Middle frontal gyrus (tissue), 1 donor: ENCODE data around the gene STRA8.

Experiments
- DNase-seq: peaks from one replicate; pipeline ENCODE4 v3.0.0-alpha.2; 2015; ENCODE audit warnings: low spot score; ENCODE audit errors: extremely low spot score

Gene STRA8

DNA sequence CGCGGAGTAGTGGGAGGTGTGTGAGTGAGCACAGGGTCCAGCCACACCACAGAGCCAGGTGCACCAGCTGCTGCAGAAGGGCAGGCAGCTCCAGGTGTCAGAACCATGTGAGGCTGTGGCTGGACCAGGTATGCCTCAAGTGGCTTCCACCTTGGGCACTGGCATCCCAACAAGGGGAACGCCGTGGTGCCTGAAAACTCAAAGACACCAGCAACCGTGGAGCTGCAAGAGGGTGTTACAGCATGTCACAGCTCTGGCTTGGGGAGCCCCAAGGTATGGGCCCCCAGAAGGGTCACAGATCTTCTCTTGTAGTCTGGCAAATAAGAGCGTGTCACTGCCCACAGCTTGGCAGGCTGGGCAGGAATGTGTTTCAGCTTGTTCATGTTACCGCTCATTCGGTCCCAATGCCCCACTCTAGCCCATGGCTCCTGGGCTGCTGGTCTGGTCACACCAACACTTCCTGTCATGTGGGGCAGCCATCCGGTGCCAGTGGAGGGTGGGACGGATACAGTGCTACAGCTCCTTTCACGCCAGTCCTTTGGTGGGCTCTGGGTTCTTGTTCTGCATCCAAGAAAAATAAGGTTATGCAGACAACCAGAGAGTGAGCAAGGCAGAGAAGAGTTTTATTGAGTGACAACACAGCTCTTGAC lies 29.8 kb downstream of the STRA8 start:
- no peak for DNase-seq

DNA sequence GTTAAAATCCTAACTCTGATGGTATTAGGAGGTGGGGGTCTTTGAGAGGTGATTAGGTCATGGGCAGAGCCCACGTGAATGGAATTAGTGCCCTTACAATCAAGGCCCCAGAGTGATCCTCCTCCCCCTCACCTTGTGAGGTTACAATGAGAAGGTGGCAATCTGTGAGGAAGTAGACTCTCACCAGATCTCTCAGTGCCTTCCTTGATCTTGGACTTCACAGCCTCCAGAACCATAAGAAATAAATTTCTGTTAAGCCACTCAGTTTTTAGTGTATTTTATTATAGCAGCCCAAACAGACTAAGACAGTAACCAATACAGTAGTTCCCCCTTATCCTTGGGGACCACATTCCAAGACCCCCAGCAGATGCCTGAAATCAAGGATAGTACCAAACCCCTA lies 32.0 kb downstream of the STRA8 start:
- no peak for DNase-seq

DNA sequence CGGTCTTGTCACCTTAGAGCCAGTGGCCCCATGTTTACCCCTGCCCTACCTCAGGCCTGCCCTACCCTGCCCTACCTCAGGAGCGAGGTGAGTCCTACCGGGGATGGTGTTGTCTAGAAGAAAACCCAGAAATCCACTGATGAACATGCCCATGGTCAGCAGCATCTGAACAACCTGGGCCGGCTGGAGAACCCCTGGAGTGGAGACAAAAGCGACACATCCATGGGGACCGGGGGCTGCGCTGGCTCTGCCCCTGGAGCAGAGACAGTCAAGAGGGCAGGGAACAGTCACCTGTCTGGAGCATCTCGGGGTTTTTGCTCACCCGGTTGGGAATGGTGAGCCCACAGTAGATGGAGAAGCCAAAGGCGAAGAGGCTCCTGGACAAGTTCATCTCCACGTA lies 36.3 kb downstream of the STRA8 start:
- DNase-seq, result no peak

DNA sequence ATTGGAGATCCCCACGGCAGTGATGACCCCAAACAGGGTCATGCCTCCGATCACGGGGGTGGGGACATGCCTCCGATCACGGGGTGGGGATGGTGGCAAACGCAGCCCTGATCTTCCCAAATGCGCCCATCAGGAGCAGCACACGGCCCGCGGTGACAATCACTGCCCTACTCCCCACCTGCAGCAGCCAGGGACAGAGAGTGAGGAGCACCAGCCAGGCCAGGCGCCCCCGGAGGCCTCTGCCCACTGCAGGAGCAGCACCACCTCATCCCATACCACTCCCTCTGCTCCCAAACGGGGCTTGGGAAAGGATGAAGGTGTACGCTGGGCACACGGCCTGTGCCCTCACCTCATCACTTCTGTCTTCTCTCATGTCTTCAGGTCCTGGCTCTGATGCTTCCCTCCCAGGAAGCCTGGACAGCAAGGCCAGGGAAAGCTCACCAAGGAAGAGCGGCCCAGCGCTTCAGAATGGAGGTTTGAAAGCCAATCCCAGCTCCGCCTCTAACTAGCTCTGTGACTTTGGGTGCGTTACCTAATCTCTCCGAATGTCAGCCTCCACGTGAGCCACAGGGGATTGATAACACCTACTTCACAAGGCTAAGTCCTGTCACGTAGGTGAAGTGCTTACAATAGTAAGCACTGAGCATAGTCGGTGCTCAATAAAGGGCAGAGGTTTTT lies 37.1 kb downstream of the STRA8 start:
- no peak for DNase-seq

DNA sequence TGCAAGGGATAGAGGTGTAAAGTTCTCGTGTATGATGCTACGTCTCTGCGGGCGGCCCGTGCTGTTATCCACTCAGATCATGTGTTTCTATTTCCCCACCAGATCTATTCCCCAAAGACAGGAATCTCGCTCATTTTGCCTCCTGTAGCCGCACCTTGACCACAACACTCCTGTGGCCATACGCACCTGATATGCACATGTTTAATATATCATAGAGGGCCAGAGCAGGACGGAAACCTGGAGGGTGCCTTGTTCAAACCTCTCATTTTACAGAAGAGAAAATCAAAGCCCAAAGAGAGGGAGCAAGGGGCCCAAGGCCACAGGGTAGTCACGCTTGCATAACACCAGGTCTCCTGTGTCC lies 37.6 kb downstream of the STRA8 start:
- no peak for DNase-seq

DNA sequence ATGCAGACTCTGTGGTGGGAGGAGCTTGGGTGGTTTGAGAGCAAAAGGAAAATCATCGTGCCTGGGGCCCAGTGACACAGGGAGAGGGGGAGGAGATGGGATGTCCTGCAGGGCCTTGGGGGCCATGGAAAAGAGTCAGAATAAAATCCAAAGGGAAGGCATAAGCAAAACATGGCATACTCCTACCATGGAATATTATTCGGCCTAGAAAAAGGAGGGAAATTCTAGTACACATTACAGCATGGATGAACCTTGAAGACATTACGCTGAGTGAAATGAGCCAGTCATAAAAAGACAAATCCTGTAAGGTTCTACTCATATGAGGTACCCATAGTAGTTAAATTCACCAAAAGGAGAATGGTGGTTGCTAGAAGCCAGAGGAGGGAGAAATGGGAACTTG lies 38.7 kb downstream of the STRA8 start:
- DNase-seq, result no peak

DNA sequence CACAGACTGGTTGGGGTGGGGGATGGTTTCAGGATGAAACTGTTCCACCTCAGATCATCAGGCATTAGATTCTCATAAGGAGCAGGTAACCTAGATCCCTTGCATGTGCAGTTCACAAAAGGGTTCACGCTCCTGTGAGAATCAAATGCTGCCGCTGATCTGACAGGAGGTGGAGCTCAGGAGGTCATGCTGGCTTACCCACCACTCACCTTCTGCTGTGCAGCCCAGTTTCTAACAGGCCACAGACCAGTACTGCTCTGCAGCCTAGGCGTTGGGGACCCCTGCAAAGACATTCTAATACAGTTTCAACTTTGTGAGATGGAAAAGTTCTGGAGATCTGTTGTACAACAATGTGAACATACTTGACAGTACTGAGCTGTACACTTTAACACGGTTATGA lies 39.9 kb downstream of the STRA8 start:
- no peak for DNase-seq

DNA sequence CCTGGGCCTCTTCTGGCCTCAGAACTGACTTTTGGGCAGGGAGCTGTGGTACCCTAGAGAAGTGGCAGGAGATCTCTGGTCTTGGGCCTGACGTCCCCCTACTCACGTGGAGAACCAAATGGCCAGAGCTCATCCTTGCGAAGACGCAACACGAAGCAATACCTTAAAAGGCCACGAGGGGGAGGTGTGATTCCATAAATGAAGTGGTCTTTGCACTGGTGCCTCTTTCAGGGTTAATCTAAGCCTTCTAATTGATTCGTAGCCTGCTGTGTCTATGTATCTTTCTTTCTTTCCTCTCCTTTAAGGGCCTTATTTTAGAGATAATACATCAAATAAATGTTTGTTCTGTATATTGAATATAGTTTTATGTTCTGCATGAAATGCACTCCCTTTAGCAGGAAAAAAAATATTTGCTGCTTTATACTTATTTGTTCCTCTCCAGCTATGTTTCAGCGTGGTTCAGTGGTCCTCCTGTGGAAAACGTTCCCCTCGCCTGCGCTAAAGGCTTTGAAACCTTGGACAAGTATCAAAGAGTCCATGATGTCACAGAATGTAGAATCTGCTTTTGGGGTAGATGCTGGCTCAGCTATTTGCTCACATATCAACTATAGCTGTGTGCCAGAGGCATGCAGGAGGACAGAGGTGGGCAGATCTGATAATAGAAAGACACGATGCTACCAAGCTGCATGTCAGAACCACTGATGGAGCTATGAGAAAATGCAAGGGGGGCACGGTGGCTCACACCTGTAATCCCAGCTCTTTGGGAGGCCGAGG lies 41.0 kb downstream of the STRA8 start:
- peak; percentile 79 for DNase-seq

DNA sequence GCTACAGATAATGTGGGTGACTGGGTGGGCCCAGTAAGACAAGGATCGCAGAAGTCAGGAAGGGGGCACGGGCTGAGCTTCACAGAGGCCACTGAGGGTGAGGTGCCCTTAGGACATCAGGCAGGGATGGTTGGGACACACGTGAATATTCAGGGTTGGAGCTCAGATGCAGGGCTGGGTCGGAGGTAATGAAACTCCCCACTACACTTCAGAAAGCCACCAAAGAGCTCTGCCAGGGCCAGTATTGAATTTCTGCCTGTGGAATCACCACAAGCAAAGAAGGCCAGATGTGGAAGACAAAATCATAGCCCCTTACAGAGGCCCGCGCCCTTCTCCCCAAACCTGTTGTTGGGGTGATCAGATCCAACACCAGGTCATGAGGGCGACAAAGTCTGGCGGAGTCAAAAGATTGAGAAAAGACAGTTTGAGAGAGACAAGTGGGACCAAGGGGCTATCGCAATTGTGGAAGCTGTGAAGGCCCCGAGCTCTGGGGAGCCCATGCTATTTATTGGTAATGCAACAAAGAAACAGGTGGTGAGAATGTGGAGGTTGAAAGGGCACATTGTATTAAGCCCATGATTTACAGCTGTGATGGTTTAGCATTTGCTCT lies 42.4 kb downstream of the STRA8 start:
- no peak for DNase-seq

DNA sequence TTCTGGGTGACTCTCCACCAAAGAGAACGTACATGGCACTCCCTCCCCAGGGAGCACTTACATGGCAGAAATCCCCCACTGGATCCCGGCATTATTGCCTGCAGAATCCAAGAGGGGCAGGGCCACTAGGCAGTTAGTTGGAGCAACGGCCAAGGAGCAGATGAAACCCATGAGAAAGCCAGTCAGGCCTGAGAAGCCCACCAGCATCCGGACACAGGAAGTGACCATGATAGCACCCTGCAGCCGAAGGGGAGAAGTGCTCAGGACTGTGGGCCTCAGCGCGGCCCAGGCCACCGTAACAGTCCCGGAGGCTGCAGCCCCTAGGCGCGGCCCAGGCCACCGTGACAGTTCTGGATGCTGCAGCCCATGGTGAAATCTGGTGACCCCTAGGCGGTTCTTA lies 43.5 kb downstream of the STRA8 start:
- no peak for DNase-seq

DNA sequence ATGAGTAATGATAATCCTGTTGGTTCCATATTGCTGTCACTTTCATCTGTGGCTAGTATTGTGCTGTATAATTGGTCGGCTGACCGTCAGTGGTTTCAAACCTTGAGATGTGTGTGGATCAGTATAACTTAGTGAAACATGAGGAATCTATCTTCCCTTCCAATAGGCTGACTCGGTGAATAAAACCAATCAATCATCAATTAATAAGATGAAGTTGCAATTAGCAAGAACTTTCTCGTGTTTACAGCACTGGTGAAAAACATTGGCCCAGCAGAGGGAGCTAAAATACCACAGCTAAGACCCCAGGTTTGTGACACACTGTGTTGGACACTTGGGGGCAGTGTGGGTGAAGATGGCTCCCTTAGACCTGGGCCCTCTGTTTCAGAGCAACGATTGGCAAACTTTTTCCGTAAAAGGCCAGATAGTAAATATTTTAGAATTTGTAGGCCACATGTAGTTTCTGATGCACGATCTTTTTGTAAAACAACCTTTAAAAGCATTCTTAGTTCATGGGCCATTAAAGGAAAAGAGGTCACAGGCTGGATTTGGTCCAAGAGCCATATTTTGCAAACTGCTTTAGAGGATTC lies 47.8 kb downstream of the STRA8 start:
- DNase-seq, result peak; percentile 57

DNA sequence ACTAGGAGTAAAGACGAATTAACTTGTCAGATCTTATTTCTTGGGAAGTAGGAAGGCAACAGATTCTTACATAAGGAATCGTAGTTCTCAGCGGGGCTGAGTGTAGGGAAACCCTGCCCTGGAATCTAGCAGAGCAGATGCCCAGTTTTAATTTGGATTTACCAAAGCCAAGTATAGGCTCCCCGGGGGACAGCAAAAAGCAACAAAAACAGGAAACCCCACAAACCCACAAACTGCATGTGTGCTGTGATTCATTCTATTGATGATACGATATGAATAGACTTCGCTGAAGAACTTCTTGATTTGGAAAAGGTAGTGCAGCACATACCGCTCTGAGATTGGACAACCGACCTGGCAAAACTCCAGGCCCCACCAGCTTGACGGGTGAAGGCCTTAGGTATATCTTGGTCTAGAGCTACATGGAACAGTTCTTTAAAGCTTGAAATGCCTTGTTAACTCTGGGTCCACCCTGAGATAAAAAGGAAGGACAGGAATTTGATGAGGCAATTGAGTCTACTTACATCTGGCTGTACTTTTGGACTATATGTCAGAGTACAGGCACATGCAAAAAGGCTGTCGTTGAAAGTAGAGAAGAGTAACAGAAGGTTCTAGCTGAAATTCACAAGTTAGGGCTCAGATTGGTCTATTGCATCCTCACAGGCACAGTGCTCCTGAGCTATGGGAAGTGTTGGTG lies 49.1 kb downstream of the STRA8 start:
- no peak for DNase-seq

DNA sequence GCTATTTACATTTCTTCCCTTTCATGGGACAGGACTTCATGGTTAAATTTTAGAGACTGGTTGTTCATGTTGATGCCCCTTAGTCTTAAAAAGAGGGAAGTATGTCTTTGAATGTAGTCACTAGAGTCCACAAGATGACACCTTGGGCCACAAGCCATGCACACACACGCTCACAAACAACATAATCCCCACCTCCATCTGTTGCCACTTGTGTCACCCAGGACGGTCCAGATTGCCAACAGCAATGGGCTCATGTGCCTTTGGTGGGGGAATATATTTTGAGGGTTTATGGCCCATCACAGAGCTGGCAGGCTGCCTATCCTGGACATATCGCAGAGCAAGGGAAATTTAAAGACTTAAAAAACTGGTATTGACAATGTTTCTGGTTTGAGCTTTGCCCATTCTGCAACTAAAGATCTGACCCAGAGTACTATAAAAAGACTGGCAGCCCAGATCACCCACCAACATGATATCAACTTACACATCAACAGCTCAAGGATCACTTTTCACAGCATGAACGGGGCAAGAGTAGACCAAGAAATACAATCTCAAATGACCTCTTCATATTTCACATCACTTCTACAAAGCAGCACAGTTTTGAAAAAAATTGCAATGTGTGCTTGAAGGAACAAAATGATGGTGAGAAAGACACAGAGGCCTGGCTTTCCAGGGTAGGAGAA lies 50.5 kb downstream of the STRA8 start:
- DNase-seq, result no peak

DNA sequence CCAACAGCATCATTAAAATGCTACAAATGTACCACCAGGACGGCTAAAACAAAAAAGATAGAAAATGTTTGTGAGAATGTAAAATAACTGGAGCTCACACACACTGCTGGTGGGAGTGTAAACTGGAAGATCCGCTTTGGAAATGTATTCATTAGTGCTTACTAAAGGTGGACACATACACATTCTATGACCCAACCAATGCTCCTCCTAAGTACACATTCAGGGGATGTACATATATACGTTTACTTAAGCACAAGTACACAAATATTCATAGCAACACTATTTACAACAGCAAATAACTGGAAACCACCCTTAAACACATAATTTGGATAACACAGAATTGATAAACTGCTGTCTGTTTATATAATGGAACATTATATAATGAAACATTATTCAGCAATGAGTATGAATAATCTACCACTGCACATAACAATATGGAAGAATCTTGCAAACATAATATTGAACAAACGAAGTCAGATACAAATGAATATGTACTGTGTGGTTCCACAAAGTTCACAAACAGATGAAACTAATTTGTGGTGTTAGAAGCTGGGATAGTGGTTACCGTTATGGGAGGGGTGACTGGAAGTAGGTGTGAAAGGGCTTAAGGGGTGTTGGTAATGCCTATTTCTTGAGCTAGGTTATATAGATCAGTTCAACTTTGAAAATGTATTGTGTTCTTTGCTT lies 52.1 kb downstream of the STRA8 start:
- no peak for DNase-seq

DNA sequence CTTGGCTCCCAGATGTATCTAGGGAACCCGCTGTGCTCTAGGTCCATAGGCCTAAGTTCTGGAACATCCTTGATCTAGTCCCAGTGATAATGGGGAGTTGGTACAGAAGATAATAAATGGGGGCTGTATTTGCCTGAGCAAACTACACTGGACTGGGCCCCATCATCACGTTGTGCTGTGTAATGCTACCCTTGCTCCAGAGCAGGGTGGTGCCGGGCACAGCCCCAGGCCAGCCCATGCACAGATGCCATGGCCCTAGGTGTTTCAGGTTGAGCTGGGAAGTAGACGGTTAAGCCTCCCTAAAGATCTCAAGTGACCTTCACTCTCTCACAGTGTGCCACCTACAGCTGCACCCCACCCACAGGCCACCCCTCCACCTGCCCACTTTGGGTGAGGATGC lies 53.2 kb downstream of the STRA8 start:
- no peak for DNase-seq

DNA sequence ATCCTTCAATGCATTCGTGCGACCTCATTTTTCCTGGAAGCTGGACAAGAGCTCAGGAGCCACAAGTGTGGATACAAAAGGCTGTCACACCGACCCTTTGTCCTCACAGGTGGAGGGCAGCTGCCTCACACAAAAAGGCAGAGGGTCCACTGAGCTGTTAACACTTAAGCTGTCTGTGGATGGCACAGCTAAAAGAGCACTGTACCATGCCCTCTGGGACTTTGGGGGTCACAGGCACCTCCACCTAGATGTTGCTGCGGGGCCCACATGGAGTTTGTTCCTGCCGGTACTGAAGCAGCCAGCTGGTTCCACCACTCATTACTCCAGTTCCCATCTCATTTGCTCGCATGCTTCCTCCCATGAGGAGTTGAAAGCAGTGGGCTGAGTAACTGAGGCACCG lies 57.0 kb downstream of the STRA8 start:
- DNase-seq, result no peak

DNA sequence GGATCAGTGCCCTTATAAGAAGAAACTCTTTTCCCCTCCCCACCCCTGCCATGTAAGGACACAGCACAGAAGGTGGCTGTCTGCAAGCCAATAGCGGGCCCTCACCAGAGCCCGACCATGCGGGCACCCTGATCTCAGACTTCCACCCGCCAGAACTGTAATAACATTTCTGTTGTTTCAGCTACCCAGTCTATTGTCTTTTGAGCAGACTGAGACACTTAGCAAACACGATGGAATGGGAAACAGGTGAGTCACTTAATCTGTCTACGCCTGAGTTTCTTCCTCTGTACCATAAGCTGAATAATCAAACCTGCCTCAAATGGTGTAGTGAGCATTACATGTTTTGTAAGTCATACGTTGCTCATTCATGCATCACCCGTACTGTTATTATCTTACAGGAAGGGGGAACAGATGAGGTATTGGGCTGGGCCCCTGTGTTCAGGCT lies 58.2 kb downstream of the STRA8 start:
- no peak for DNase-seq

DNA sequence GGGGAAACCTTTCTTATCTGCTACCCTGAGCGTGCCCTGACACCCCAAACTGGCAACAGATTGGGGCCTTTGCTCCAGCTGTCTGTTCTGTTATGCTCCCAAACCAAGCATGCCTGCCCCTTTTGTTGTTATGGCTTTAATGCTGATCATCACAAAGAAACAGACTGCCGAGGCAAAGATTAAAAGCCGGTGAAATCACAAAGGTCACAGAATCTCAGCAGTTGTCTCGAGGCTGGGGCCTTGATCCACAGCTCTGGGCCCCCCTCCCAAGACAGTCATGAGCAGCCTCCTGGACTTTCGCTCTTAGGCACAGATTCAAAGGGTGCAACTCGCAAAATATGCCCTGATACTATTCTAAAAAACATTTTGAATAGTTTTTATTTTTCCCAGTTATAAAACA lies 65.6 kb downstream of the STRA8 start:
- DNase-seq, result no peak

DNA sequence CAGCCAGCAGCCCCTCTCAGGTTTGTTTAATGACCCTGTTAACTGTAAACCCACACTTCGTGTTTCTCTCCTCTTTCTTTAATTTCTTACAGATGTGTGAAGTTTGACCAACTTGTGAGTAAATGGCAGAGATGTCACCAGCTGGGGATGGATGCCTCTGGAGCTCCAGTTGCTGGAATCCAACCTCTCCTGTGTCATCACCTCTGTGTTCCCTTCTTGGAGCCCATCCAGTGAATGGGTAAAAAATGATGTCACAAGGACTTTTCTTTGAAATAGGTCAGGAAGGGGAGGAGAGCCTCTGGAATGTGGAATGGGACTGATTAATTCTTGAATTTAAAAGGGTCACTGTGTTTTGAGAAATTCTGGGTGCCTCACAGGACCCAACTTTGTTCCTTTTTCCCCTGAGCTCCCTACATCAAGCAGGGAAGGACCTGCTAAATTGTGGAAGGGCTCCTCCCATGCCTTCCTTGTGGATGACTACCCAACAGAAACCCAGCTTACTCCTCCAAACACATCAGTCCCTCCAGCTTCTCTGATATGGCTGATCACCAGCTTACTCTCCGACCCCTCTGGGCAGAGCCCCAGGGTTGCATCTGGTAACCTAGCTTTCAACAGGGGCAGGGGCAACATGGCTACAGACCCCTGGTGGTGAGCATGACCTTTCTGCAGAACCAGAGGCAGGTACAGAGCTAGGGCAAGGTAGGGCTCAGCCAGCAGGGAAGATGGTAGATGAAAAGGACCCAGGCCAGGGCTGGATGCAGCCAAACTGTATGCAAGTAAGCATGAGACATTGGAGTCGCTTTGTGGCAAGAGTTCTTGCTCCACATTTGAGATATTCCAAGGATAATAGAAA lies 67.5 kb downstream of the STRA8 start:
- no peak for DNase-seq
